Mesendoderm (in vitro differentiated cells): ENCODE data around the gene CGB2.
A peak's percentile ranks its signal among the peaks of the same experiment; 100 is the strongest.

Source experiments
- DNase-seq: peaks from one replicate; pipeline ENCODE4 v3.0.0; 2013
- H2AK5ac ChIP-seq: 2 replicates; pipeline ENCODE4 v1.6.1; 2013; ENCODE audit warnings: low read length, inconsistent platforms
- H2BK120ac ChIP-seq: 2 replicates; pipeline ENCODE4 v1.6.1; 2013; ENCODE audit warnings: low read depth, mild to moderate bottlenecking, low read length, moderate library complexity, mixed read lengths
- H2BK15ac ChIP-seq: replicated peaks from 2 replicates; pipeline ENCODE4 v1.6.1; 2013; ENCODE audit warnings: low read depth, mild to moderate bottlenecking, moderate library complexity
- H2BK5ac ChIP-seq: 2 replicates; pipeline ENCODE4 v1.6.1; 2013; ENCODE audit warnings: low read length, inconsistent platforms
- H3K18ac ChIP-seq: 2 replicates; pipeline ENCODE4 v1.6.1; 2013; ENCODE audit warnings: mild to moderate bottlenecking, low read length, mixed read lengths
- H3K23ac ChIP-seq: one replicate; pipeline ENCODE4 v1.6.1; 2013; ENCODE audit warnings: low read length
- H3K27ac ChIP-seq: 2 replicates; pipeline ENCODE4 v1.5.1; 2013; ENCODE audit warnings: low read depth, mild to moderate bottlenecking, inconsistent platforms, low read length, moderate library complexity
- H3K27me3 ChIP-seq: 2 replicates; pipeline ENCODE4 v1.6.1; 2013; ENCODE audit warnings: low read length, control low read depth, mild to moderate bottlenecking, inconsistent platforms; ENCODE audit not compliant: insufficient read depth, poor library complexity
- H3K36me3 ChIP-seq: 2 replicates; pipeline ENCODE4 v1.6.1; 2013; ENCODE audit warnings: low read length, inconsistent platforms; ENCODE audit not compliant: control insufficient read depth, insufficient read depth
- H3K4ac ChIP-seq: one replicate; pipeline ENCODE4 v1.6.1; 2013; ENCODE audit warnings: low read depth, mild to moderate bottlenecking, low read length, moderate library complexity
- H3K4me1 ChIP-seq: 2 replicates; pipeline ENCODE4 v1.6.1; 2013; ENCODE audit warnings: low read depth, low read length, inconsistent platforms; ENCODE audit not compliant: control insufficient read depth
- H3K4me2 ChIP-seq: 2 replicates; pipeline ENCODE4 v1.6.1; 2013; ENCODE audit warnings: low read length
- H3K4me3 ChIP-seq: 2 replicates; pipeline ENCODE4 v1.5.1; 2013; ENCODE audit warnings: mild to moderate bottlenecking, low read length
- H3K56ac ChIP-seq: one replicate; pipeline ENCODE4 v1.6.1; 2013; ENCODE audit warnings: low read length
- H3K79me1 ChIP-seq: 2 replicates; pipeline ENCODE4 v1.6.1; 2013; ENCODE audit warnings: low read length, inconsistent platforms
- H3K79me2 ChIP-seq: 2 replicates; pipeline ENCODE4 v1.6.1; 2013; ENCODE audit warnings: mild to moderate bottlenecking, low read length; ENCODE audit not compliant: control insufficient read depth, insufficient read depth
- H3K9ac ChIP-seq: 2 replicates; pipeline ENCODE4 v1.6.1; 2013; ENCODE audit warnings: low read length, inconsistent platforms
- H4K5ac ChIP-seq: one replicate; pipeline ENCODE4 v1.6.1; 2013; ENCODE audit warnings: low read length
- H4K8ac ChIP-seq: one replicate; pipeline ENCODE4 v1.6.1; 2013; ENCODE audit warnings: low read depth, mild to moderate bottlenecking, control low read depth, low read length, moderate library complexity
- WGBS: extraction: QIAGEN DNeasy Blood & Tissue Kit; methylation state at CpG from one replicate; pipeline ENCODE4 v1.1.7; 2013; ENCODE audit warnings: low lambda C conversion rate, missing lambda C conversion rate; ENCODE audit not compliant: insufficient coverage; ENCODE audit errors: extremely low coverage; 5-methylcytosine and 5-hydroxymethylcytosine counted together

Gene CGB2

DNA sequence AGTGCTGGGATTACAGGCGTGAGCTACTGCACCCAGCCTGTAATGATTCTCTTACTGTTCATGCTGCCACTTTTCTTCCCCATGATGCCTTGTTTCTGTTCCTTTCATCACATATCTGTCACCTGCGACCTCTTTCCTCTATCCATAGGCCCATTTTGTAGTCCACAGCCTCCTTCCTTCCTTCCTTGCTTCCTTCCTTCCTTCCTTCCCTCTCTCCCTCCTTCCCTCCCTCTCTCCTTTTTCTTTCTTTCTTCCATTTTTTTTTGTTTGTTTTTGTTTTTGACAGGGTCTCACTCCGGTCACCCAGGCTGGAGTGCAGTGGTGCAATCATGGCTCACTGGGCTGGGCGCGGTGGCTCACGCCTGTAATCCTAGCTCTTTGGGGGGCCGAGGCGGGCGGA, 42.8 kb upstream of the CGB2 start:
- H3K27ac ChIP-seq: no peak overlapping the region

DNA sequence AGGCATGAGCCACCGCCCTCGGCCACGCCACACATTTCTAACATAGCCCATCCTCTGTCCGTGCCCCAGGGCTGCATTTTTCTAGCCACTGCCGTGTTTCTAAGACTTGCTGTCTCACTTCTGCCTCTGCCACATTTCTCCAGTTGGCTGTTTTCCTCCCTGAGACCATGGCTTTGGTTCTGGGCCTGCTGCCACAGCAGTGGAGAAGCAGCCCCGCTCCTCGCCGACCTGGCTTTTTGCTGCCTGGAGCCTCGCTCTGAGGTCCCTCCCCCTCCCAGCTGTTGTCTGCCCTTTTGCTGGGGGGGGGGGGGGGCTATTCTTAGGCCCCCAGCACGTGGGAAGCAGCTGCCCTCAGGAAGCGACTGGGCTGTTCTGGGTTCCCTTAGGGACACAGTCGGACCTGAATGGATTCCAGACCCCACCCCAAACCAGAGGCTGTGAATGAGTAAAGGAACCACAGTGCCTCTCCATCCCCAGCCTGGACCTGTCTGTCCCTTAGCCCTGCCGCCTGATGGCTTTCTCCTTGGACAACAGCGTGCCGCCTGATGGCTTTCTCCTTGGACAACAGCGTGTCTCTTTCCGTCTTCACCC, 41.9 kb upstream of the CGB2 start:
- Histone ChIP-seq H2AK5ac (no peak overlapping the region), H3K18ac (no peak overlapping the region), H3K56ac (no peak overlapping the region), H2BK15ac (no peak overlapping the region), H3K79me2 (peaks cover 13% of the 10 kb centered on the region), H2BK120ac (no peak overlapping the region), H3K36me3 (peaks cover 3% of the 10 kb centered on the region), H3K4ac (no peak overlapping the region), H3K9ac (no peak overlapping the region), H3K27ac (no peak overlapping the region), H3K79me1 (peaks cover 12% of the 10 kb centered on the region), H3K4me2 (no peak overlapping the region), H4K8ac (no peak overlapping the region), H3K23ac (no peak overlapping the region), H3K4me3 (no peak overlapping the region), H2BK5ac (no peak overlapping the region), H3K27me3 (no peaks in the 10 kb centered on the region), H4K5ac (no peak overlapping the region), H3K4me1 (no peaks in the 10 kb centered on the region)
- no CpG with 5 or more reads among the region's 17 CpGs for WGBS
- no peak for DNase-seq

More for the DNA sequence above, 42.8 kb upstream of the CGB2 start:
- Histone ChIP-seq H3K36me3 (peaks cover 3% of the 10 kb centered on the region), H2BK15ac (no peak overlapping the region), H3K27me3 (no peaks in the 10 kb centered on the region), H2BK120ac (no peak overlapping the region), H3K56ac (no peak overlapping the region), H3K4me3 (no peak overlapping the region), H4K5ac (no peak overlapping the region), H3K79me1 (peaks cover 8% of the 10 kb centered on the region), H3K23ac (no peak overlapping the region), H3K9ac (no peak overlapping the region), H2BK5ac (no peak overlapping the region), H3K79me2 (peaks cover 6% of the 10 kb centered on the region), H2AK5ac (no peak overlapping the region), H3K4me1 (no peaks in the 10 kb centered on the region), H3K4ac (no peak overlapping the region), H4K8ac (no peak overlapping the region), H3K18ac (no peak overlapping the region), H3K4me2 (no peak overlapping the region)
- no CpG with 5 or more reads among the region's 9 CpGs for WGBS
- DNase-seq: no peak

DNA sequence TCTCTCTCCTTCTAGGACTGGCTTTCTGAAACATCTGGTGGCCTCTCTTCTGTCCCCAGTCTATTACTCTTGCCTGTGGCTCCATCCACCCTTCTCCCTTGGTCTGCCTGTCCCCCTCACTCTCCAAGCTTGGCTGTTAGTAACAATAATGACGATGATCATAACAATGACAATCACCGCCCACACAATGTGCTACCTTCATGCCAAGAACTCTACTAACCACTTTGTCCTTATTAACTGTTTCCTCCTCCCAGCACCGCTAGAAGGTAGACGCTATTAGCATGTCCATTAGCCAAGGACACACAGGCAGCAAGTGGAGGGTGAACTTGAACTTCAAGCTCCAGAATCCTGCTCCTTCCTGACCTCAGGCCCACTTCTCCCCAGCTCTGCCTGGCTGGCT, 41.3 kb upstream of the CGB2 start:
- Histone ChIP-seq H2BK120ac (no peak overlapping the region), H3K27me3 (no peaks in the 10 kb centered on the region), H3K18ac (no peak overlapping the region), H3K56ac (no peak overlapping the region), H3K4me3 (no peak overlapping the region), H4K5ac (no peak overlapping the region), H3K23ac (no peak overlapping the region), H2BK15ac (no peak overlapping the region), H3K36me3 (peaks cover under 1% of the 10 kb centered on the region), H2AK5ac (no peak overlapping the region), H3K27ac (no peak overlapping the region), H3K79me1 (peaks cover 18% of the 10 kb centered on the region), H2BK5ac (no peak overlapping the region), H3K9ac (no peak overlapping the region), H3K4me1 (no peaks in the 10 kb centered on the region), H3K79me2 (peaks cover 19% of the 10 kb centered on the region), H4K8ac (no peak overlapping the region), H3K4ac (no peak overlapping the region), H3K4me2 (no peak overlapping the region)
- no CpG with 5 or more reads among the region's 4 CpGs for WGBS
- no peak for DNase-seq

- H3K56ac ChIP-seq: no peak overlapping the region
- no peak overlapping the region for H2BK5ac ChIP-seq
- no peak overlapping the region for H3K9ac ChIP-seq
- H3K27me3 ChIP-seq: no peaks in the 10 kb centered on the region
- no peak overlapping the region for H4K5ac ChIP-seq
- H3K4me1 ChIP-seq: no peaks in the 10 kb centered on the region
- H2BK15ac ChIP-seq: no peak overlapping the region
- H3K4ac ChIP-seq: no peak overlapping the region
- peaks cover 18% of the 10 kb centered on the region for H3K79me1 ChIP-seq
- no peak overlapping the region for H3K4me3 ChIP-seq
- no peak overlapping the region for H3K4me2 ChIP-seq
- H4K8ac ChIP-seq: no peak overlapping the region
- H3K79me2 ChIP-seq: peaks cover 22% of the 10 kb centered on the region
- DNase-seq: no peak
- H3K27ac ChIP-seq: no peak overlapping the region
- H3K36me3 ChIP-seq: no peaks in the 10 kb centered on the region
- no peak overlapping the region for H3K23ac ChIP-seq
- WGBS: no CpG with 5 or more reads among the region's 22 CpGs
- no peak overlapping the region for H2BK120ac ChIP-seq
- H2AK5ac ChIP-seq: no peak overlapping the region
- H3K18ac ChIP-seq: no peak overlapping the region
Observed at GRCh38 chr19:48991011-48991609, 40.6 kb upstream of the CGB2 start.

- Histone ChIP-seq H3K4ac (no peak overlapping the region), H3K4me3 (peak overlapping the region; percentile 32), H3K27me3 (no peaks in the 10 kb centered on the region), H3K79me2 (peaks cover 22% of the 10 kb centered on the region), H2AK5ac (no peak overlapping the region), H4K5ac (no peak overlapping the region), H3K23ac (no peak overlapping the region), H2BK5ac (no peak overlapping the region), H3K56ac (peak overlapping the region; percentile 65), H2BK120ac (no peak overlapping the region), H3K9ac (peak overlapping the region; percentile 68), H3K36me3 (no peaks in the 10 kb centered on the region), H3K4me1 (no peaks in the 10 kb centered on the region), H4K8ac (no peak overlapping the region), H3K27ac (no peak overlapping the region), H3K18ac (peak overlapping the region; percentile 3), H3K4me2 (peak overlapping the region; percentile 7), H2BK15ac (no peak overlapping the region), H3K79me1 (peaks cover 19% of the 10 kb centered on the region)
- DNase-seq: peak; percentile 86
- WGBS: no CpG with 5 or more reads among the region's 8 CpGs
Observed at GRCh38 chr19:48991873-48992580, 39.7 kb upstream of the CGB2 start.
